GM13976 (cell line): ENCODE measurements around the gene USP46.

ENCODE experiments used
- DNase-seq: peaks from one replicate; pipeline ENCODE4 v3.0.0; 2012; ENCODE audit warnings: low spot score
- CTCF ChIP-seq: IDR thresholded peaks from 2 replicates; pipeline ENCODE4 v1.5.1; 2012; ENCODE audit warnings: borderline replicate concordance, mild to moderate bottlenecking; ENCODE audit not compliant: insufficient read depth; ENCODE audit errors: extremely low read depth, missing control alignments, control extremely low read depth
- in situ Hi-C: fragments of 300-500 bp; cut with MboI; formaldehyde crosslinking; loops from one replicate; pipeline ENCODE4 v1.12.0; 2022; ENCODE audit warnings: low sequenced_read_pairs, mixed read lengths, inconsistent platforms; ENCODE audit not compliant: unreplicated experiment

USP46 gene

GRCh38 chr4:52575406-52575805, 83.7 kb downstream of the USP46 start:
- no peak for DNase-seq
- in situ Hi-C loops, result no loop called here
- TF ChIP-seq CTCF, result no peak

GRCh38 chr4:52574036-52574435, 85.1 kb downstream of the USP46 start:
- no peak for TF ChIP-seq CTCF
- in situ Hi-C loops, result no loop called here
- DNase-seq, result no peak

GRCh38 chr4:52573551-52573950, 85.5 kb downstream of the USP46 start:
- TF ChIP-seq CTCF, result no peak
- in situ Hi-C loops, result no loop called here
- DNase-seq, result no peak

GRCh38 chr4:52572936-52573485, 86.1 kb downstream of the USP46 start:
- DNase-seq, result no peak
- in situ Hi-C loops, result no loop called here
- TF ChIP-seq CTCF, result no peak

GRCh38 chr4:52568351-52568750, 90.8 kb downstream of the USP46 start:
- no peak for DNase-seq
- in situ Hi-C loops, result no loop called here
- TF ChIP-seq CTCF, result no peak

GRCh38 chr4:52566136-52567031, 92.7 kb downstream of the USP46 start:
- DNase-seq, result no peak
- in situ Hi-C loops, result no loop called here
- TF ChIP-seq CTCF, result no peak
